Neural progenitor cell (in vitro differentiated cells): Measurements from ENCODE around the gene PDGFD. TPM values are rescaled to one million over a fixed set of nuclear protein-coding genes. Genes with fewer than 3 reads are reported as not detected.

Source experiments
- DNase-seq: peaks from one replicate; pipeline ENCODE4 v3.0.0-alpha.2; 2016; ENCODE audit warnings: low spot score
- H2AFZ ChIP-seq: fragments of 200-600 bp; sonication (generic); replicated peaks from 2 replicates; pipeline ENCODE4 v1.6.1; 2016; ENCODE audit warnings: antibody characterized with exemption
- H3F3A ChIP-seq: fragments of 200-600 bp; sonication (generic); 2 replicates; pipeline ENCODE4 v1.6.1; 2016; ENCODE audit warnings: antibody characterized with exemption, low read depth
- H3K27ac ChIP-seq: fragments of 200-600 bp; sonication (generic); 2 replicates; pipeline ENCODE4 v1.5.1; 2016; ENCODE audit warnings: mild to moderate bottlenecking
- H3K27me3 ChIP-seq: fragments of 200-600 bp; sonication (generic); 2 replicates; pipeline ENCODE4 v1.6.1; 2016; ENCODE audit warnings: mild to moderate bottlenecking, moderate library complexity
- H3K36me3 ChIP-seq: fragments of 200-600 bp; sonication (generic); 2 replicates; pipeline ENCODE4 v1.5.1; 2016
- H3K4me1 ChIP-seq: fragments of 200-600 bp; sonication (generic); 2 replicates; pipeline ENCODE4 v1.6.1; 2016; ENCODE audit warnings: mixed run types
- H3K4me2 ChIP-seq: fragments of 200-600 bp; sonication (generic); 2 replicates; pipeline ENCODE4 v1.6.1; 2016
- H3K4me3 ChIP-seq: fragments of 200-600 bp; sonication (generic); 2 replicates; pipeline ENCODE4 v1.5.1; 2016
- H3K79me2 ChIP-seq: fragments of 200-600 bp; sonication (generic); 2 replicates; pipeline ENCODE4 v1.6.1; 2016; ENCODE audit warnings: low read depth
- H3K9ac ChIP-seq: fragments of 200-600 bp; sonication (generic); 2 replicates; pipeline ENCODE4 v1.6.1; 2016
- H3K9me3 ChIP-seq: fragments of 200-600 bp; sonication (generic); 2 replicates; pipeline ENCODE4 v1.5.1; 2016; ENCODE audit warnings: low read depth
- H4K20me1 ChIP-seq: fragments of 200-600 bp; sonication (generic); 2 replicates; pipeline ENCODE4 v1.6.1; 2016; ENCODE audit warnings: low read depth
- H3K27ac Mint-ChIP-seq: 3 replicates; pipeline ENCODE4 v1.8.0; 2021; ENCODE audit warnings: mixed read lengths
- H3K27me3 Mint-ChIP-seq: 2 replicates; pipeline ENCODE4 v1.8.0; 2022; ENCODE audit warnings: low read depth, mild to moderate bottlenecking, inconsistent platforms, moderate library complexity, mixed read lengths; ENCODE audit not compliant: insufficient read depth
- H3K36me3 Mint-ChIP-seq: 3 replicates; pipeline ENCODE4 v1.8.0; 2021; ENCODE audit warnings: mixed read lengths
- H3K4me1 Mint-ChIP-seq: 3 replicates; pipeline ENCODE4 v1.8.0; 2021; ENCODE audit warnings: mixed read lengths
- H3K4me3 Mint-ChIP-seq: 3 replicates; pipeline ENCODE4 v1.8.0; 2021; ENCODE audit warnings: mild to moderate bottlenecking, moderate library complexity, mixed read lengths
- H3K9me3 Mint-ChIP-seq: 3 replicates; pipeline ENCODE4 v1.8.0; 2020; ENCODE audit warnings: mixed read lengths
- EZH2 ChIP-seq: fragments of 200-600 bp; sonication (generic); IDR thresholded peaks from 2 replicates; pipeline ENCODE4 v1.6.1; 2017; ENCODE audit warnings: antibody characterized with exemption, mild to moderate bottlenecking, moderate library complexity
- EZH2phosphoT487 ChIP-seq: fragments of 200-600 bp; sonication (generic); IDR thresholded peaks from 2 replicates; pipeline ENCODE4 v1.6.1; 2017; ENCODE audit warnings: antibody characterized with exemption
- total RNA-seq: library from RNA; depleted of rRNA; stranded (reverse); fragments of >200 nt; gene quantifications from 2 replicates; pipeline ENCODE4 v1.2.3, GENCODE V29; 2015; ENCODE audit warnings: low replicate concordance
- TF ChIP-seq, protein P1 (sequence below): fragments of 200-600 bp; sonication (generic); IDR thresholded peaks from 2 replicates; pipeline ENCODE4 v1.5.1; 2017; ENCODE audit warnings: antibody characterized with exemption, mild to moderate bottlenecking

The PDGFD gene
- total RNA-seq, 1 donor from 2014 or later: 3.7 TPM

DNA sequence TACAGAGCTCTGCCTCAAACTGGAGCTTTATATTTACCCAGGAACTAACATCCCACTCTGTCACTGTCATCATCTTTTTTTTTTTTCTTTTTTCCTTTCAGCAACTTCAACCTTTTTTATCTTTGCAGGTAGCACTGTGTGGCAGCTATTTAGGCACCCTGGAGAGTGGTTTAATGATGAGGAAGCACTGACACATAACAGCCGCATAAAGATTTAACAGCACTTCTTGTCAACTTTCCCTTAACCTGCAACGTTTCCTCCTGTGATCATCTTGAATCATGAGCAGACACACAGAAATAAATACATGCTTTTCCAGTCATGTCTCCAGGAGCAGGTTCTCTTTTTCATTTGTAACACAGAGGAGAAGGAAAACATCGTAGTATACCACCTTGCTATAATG, 34.8 kb downstream of the PDGFD start:
- H3K4me3 Mint-ChIP-seq: no peak overlapping the region
- no peak for TF ChIP-seq EZH2
- TF ChIP-seq, protein P1, sequence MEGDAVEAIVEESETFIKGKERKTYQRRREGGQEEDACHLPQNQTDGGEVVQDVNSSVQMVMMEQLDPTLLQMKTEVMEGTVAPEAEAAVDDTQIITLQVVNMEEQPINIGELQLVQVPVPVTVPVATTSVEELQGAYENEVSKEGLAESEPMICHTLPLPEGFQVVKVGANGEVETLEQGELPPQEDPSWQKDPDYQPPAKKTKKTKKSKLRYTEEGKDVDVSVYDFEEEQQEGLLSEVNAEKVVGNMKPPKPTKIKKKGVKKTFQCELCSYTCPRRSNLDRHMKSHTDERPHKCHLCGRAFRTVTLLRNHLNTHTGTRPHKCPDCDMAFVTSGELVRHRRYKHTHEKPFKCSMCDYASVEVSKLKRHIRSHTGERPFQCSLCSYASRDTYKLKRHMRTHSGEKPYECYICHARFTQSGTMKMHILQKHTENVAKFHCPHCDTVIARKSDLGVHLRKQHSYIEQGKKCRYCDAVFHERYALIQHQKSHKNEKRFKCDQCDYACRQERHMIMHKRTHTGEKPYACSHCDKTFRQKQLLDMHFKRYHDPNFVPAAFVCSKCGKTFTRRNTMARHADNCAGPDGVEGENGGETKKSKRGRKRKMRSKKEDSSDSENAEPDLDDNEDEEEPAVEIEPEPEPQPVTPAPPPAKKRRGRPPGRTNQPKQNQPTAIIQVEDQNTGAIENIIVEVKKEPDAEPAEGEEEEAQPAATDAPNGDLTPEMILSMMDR: no peak
- TF ChIP-seq EZH2phosphoT487: no peak
- Histone ChIP-seq H3K4me3 (no peak overlapping the region), H3K4me2 (no peak overlapping the region), H3K27me3 (no peaks in the 10 kb centered on the region), H3K9me3 (no peaks in the 10 kb centered on the region), H3K27ac (no peak overlapping the region), H4K20me1 (no peaks in the 10 kb centered on the region), H3F3A (no peaks in the 10 kb centered on the region), H2AFZ (no peak overlapping the region), H3K79me2 (no peaks in the 10 kb centered on the region), H3K4me1 (no peaks in the 10 kb centered on the region), H3K9ac (no peak overlapping the region), H3K36me3 (no peaks in the 10 kb centered on the region)
- DNase-seq: no peak
- H3K4me1 Mint-ChIP-seq: peaks cover 14% of the 10 kb centered on the region
- H3K27me3 Mint-ChIP-seq: peaks cover 5% of the 10 kb centered on the region
- H3K27ac Mint-ChIP-seq: no peak overlapping the region
- H3K36me3 Mint-ChIP-seq: no peaks in the 10 kb centered on the region
- no peaks in the 10 kb centered on the region for H3K9me3 Mint-ChIP-seq

DNA sequence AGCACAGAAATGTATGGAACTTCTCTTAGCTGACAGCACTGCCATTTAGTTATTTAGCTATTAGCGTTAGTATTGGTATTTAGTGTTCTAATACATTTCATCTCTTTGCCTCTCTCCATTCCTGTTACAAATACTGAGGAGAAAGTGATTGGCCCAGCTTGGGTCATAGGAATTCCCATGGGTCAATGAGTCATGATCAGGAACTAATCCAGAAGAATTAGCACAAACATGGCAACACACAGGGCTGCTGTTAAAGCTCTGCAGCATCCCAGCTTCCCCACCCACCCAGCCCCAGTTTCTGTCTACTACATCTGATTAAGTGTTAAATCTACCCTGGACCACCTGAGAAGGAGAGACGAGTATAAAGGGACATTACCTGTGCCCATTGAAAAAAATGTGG, 36.1 kb downstream of the PDGFD start:
- Histone ChIP-seq H2AFZ (no peak overlapping the region), H3K79me2 (no peaks in the 10 kb centered on the region), H3K36me3 (no peaks in the 10 kb centered on the region), H4K20me1 (no peaks in the 10 kb centered on the region), H3K4me3 (no peak overlapping the region), H3K27me3 (no peaks in the 10 kb centered on the region), H3K27ac (no peak overlapping the region), H3F3A (no peaks in the 10 kb centered on the region), H3K4me1 (peaks cover 2% of the 10 kb centered on the region), H3K9me3 (no peaks in the 10 kb centered on the region), H3K9ac (no peak overlapping the region), H3K4me2 (no peak overlapping the region)
- Mint-ChIP-seq H3K36me3 (no peaks in the 10 kb centered on the region), H3K4me1 (peaks cover 21% of the 10 kb centered on the region), H3K9me3 (no peaks in the 10 kb centered on the region), H3K4me3 (no peak overlapping the region), H3K27me3 (peaks cover 5% of the 10 kb centered on the region), H3K27ac (no peak overlapping the region)
- TF ChIP-seq EZH2: no peak
- TF ChIP-seq, protein P1: no peak
- no peak for DNase-seq

DNA sequence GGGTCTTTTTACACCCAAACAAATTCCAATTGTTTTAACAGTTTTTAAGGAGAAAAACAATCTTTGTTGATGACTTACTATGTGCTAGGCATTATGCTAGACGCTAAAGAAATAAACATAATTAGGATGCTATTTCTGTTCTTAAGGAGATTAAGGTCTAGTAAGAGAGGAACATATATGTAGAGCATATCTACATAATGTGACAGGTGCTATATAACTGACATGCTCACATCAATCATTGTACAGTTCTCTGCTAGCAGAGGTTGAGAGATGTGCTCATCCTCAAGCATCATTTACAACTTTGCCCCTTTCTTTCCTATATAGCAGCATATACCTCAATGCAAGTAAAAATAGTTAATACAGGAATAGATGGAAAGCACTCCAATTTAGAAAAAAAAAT, 37.5 kb downstream of the PDGFD start:
- Histone ChIP-seq H3K79me2 (no peaks in the 10 kb centered on the region), H3K4me2 (no peak overlapping the region), H2AFZ (no peak overlapping the region), H3K9ac (no peak overlapping the region), H3K27ac (no peak overlapping the region), H3F3A (no peaks in the 10 kb centered on the region), H4K20me1 (no peaks in the 10 kb centered on the region), H3K27me3 (no peaks in the 10 kb centered on the region), H3K4me3 (no peak overlapping the region), H3K4me1 (peaks cover 16% of the 10 kb centered on the region), H3K9me3 (no peaks in the 10 kb centered on the region), H3K36me3 (no peaks in the 10 kb centered on the region)
- Mint-ChIP-seq H3K36me3 (no peaks in the 10 kb centered on the region), H3K4me1 (peaks cover 32% of the 10 kb centered on the region), H3K4me3 (no peak overlapping the region), H3K27me3 (peaks cover 5% of the 10 kb centered on the region), H3K9me3 (no peaks in the 10 kb centered on the region), H3K27ac (no peak overlapping the region)
- DNase-seq: no peak
- TF ChIP-seq EZH2: no peak
- no peak for TF ChIP-seq EZH2phosphoT487
- TF ChIP-seq, protein P1: no peak
